ENCODE data around the gene SMPD4. TPM values are rescaled to one million over a fixed set of nuclear protein-coding genes. Genes with fewer than 3 reads are reported as not detected.
A peak's percentile ranks its signal among the peaks of the same experiment; 100 is the strongest.
"Not testable (repeated sequence)": the region's sequence is repeated elsewhere in the genome, so short reads cannot be mapped to it uniquely, and the experiment has no call there.

Gene SMPD4
- total and polyA plus RNA-seq, 9 of the 15 experiments (the other 6 are each of a cell fraction or from before 2014, with no cell fraction given) = 7.5 to 123 (median 35.7) TPM

GRCh38 chr2:130138841-130139251, 42.6 kb downstream of the SMPD4 start:
- H3K9me1 ChIP-seq (ENCODE audit: control insufficient read depth, insufficient read depth, low read length); H3K4me3 ChIP-seq; H3K9me3 ChIP-seq (replicated peaks; ENCODE audit: control insufficient read depth, insufficient read depth, low read depth, low read length); H3K79me2 ChIP-seq (ENCODE audit: control insufficient read depth, insufficient read depth, low read length); DNase-seq (ENCODE audit: extremely low read depth in 1 of 4, low spot score in 3 of 4); H3K27me3 ChIP-seq (ENCODE audit: control insufficient read depth in 2 of 2, insufficient read depth in 2 of 2, low read length in 2 of 2); H3K9ac ChIP-seq (ENCODE audit: insufficient read depth in 1 of 2, low read depth in 2 of 2, low read length in 2 of 2); H4K20me1 ChIP-seq (replicated peaks; ENCODE audit: control insufficient read depth, insufficient read depth, low read length); intact Hi-C loops (cut with micrococcal nuclease); H3K36me3 ChIP-seq (ENCODE audit: control insufficient read depth, insufficient read depth, low read length); CTCF ChIA-PET (ENCODE audit: low intra/inter-chr PET ratio); H3K4me2 ChIP-seq (ENCODE audit: insufficient read depth, low read length); BruUV-seq (replicated peaks); POLR2A ChIA-PET; ATAC-seq; FAIRE-seq; H2AFZ ChIP-seq (ENCODE audit: low read depth, low read length); H3K27ac ChIP-seq (ENCODE audit: extremely low read depth, low read depth, low read length): not testable (repeated sequence)
- peaks cover 0 to 10% of the 10 kb centered on the region in 2 experiments; a peak in 2 of 5 replicates for H3K4me1 ChIP-seq (replicated peaks in 1 of 2; ENCODE audit: control insufficient read depth in 2 of 2, insufficient read depth in 2 of 2, low read length in 2 of 2)
- TF ChIP-seq POLR2G (IDR thresholded peaks at IDR 0.05; ENCODE audit: low read depth, low read length) = 0 out of 2 replicates have a peak, but pooled peaks have one; percentile 13
- WGBS (ENCODE audit: insufficient coverage, low coverage, missing lambda C conversion rate) = 64% methylated on average over 7 of the region's 15 CpGs
- in situ Hi-C loops (cut with MboI) = loop anchor here (10.0 kb wide), 1 partner anchor 1076 kb away; no protein-coding TSS in a partner anchor

- CTCF ChIA-PET (ENCODE audit: low intra/inter-chr PET ratio); BruUV-seq (replicated peaks); H3K27ac ChIP-seq (ENCODE audit: extremely low read depth, low read depth, low read length); intact Hi-C loops (cut with micrococcal nuclease); H3K9ac ChIP-seq (ENCODE audit: insufficient read depth in 1 of 2, low read depth in 2 of 2, low read length in 2 of 2); DNase-seq (ENCODE audit: extremely low read depth in 1 of 4, low spot score in 3 of 4); FAIRE-seq; H2AFZ ChIP-seq (ENCODE audit: low read depth, low read length); H3K27me3 ChIP-seq (ENCODE audit: control insufficient read depth in 2 of 2, insufficient read depth in 2 of 2, low read length in 2 of 2); POLR2A ChIA-PET; H3K4me3 ChIP-seq; H3K9me3 ChIP-seq (replicated peaks; ENCODE audit: control insufficient read depth, insufficient read depth, low read depth, low read length); H3K9me1 ChIP-seq (ENCODE audit: control insufficient read depth, insufficient read depth, low read length); H3K4me2 ChIP-seq (ENCODE audit: insufficient read depth, low read length); H3K36me3 ChIP-seq (ENCODE audit: control insufficient read depth, insufficient read depth, low read length); H4K20me1 ChIP-seq (replicated peaks; ENCODE audit: control insufficient read depth, insufficient read depth, low read length); ATAC-seq: not testable (repeated sequence)
- in situ Hi-C loops (cut with MboI) = loop anchor here (10.0 kb wide), 1 partner anchor 1076 kb away; no protein-coding TSS in a partner anchor
- 57% methylated on average over 6 of the region's 13 CpGs for WGBS (ENCODE audit: insufficient coverage, low coverage, missing lambda C conversion rate)
- peaks cover 11% of the 10 kb centered on the region for H3K79me2 ChIP-seq (ENCODE audit: control insufficient read depth, insufficient read depth, low read length)
- H3K4me1 ChIP-seq (replicated peaks in 1 of 2; ENCODE audit: control insufficient read depth in 2 of 2, insufficient read depth in 2 of 2, low read length in 2 of 2) = peaks cover 0 to 10% of the 10 kb centered on the region in 2 experiments; a peak in 2 of 5 replicates
Measured at GRCh38 chr2:130138326-130138725, 43.1 kb downstream of the SMPD4 start.

GRCh38 chr2:130137118-130137517, 44.3 kb downstream of the SMPD4 start:
- WGBS (ENCODE audit: insufficient coverage, low coverage, missing lambda C conversion rate) = 63% methylated on average over 2 of the region's 5 CpGs
- DNase-seq (ENCODE audit: extremely low read depth in 1 of 4, low spot score in 3 of 4); intact Hi-C loops (cut with micrococcal nuclease); H3K27ac ChIP-seq (ENCODE audit: extremely low read depth, low read depth, low read length); H3K36me3 ChIP-seq (ENCODE audit: control insufficient read depth, insufficient read depth, low read length); CTCF ChIA-PET (ENCODE audit: low intra/inter-chr PET ratio); H3K9ac ChIP-seq (ENCODE audit: insufficient read depth in 1 of 2, low read depth in 2 of 2, low read length in 2 of 2); H4K20me1 ChIP-seq (replicated peaks; ENCODE audit: control insufficient read depth, insufficient read depth, low read length); BruUV-seq (replicated peaks); H3K4me3 ChIP-seq; FAIRE-seq; H3K9me3 ChIP-seq (replicated peaks; ENCODE audit: control insufficient read depth, insufficient read depth, low read depth, low read length); ATAC-seq; H3K27me3 ChIP-seq (ENCODE audit: control insufficient read depth in 2 of 2, insufficient read depth in 2 of 2, low read length in 2 of 2); H3K4me2 ChIP-seq (ENCODE audit: insufficient read depth, low read length); H3K9me1 ChIP-seq (ENCODE audit: control insufficient read depth, insufficient read depth, low read length); H2AFZ ChIP-seq (ENCODE audit: low read depth, low read length): not testable (repeated sequence)
- H3K4me1 ChIP-seq (replicated peaks in 1 of 2; ENCODE audit: control insufficient read depth in 2 of 2, insufficient read depth in 2 of 2, low read length in 2 of 2) = peaks cover 0 to 10% of the 10 kb centered on the region in 2 experiments; a peak in 1 of 5 replicates
- in situ Hi-C loops (cut with MboI) = loop anchor here (10.0 kb wide), 1 partner anchor 1078 kb away; no protein-coding TSS in a partner anchor
- POLR2A ChIA-PET = interaction anchor here (0.6 kb wide), 1 partner anchor 127 kb away, joined by 4 read pairs; no protein-coding TSS in a partner anchor
- H3K79me2 ChIP-seq (ENCODE audit: control insufficient read depth, insufficient read depth, low read length) = peaks cover 23% of the 10 kb centered on the region

- H3K36me3 ChIP-seq (ENCODE audit: control insufficient read depth, insufficient read depth, low read length); DNase-seq (ENCODE audit: extremely low read depth in 1 of 4, low spot score in 3 of 4); H4K20me1 ChIP-seq (replicated peaks; ENCODE audit: control insufficient read depth, insufficient read depth, low read length); H3K9me1 ChIP-seq (ENCODE audit: control insufficient read depth, insufficient read depth, low read length); H3K9me3 ChIP-seq (replicated peaks; ENCODE audit: control insufficient read depth, insufficient read depth, low read depth, low read length); POLR2A ChIA-PET; H2AFZ ChIP-seq (ENCODE audit: low read depth, low read length); H3K27ac ChIP-seq (ENCODE audit: extremely low read depth, low read depth, low read length); H3K9ac ChIP-seq (ENCODE audit: insufficient read depth in 1 of 2, low read depth in 2 of 2, low read length in 2 of 2); intact Hi-C loops (cut with micrococcal nuclease); H3K4me2 ChIP-seq (ENCODE audit: insufficient read depth, low read length); FAIRE-seq; H3K27me3 ChIP-seq (ENCODE audit: control insufficient read depth in 2 of 2, insufficient read depth in 2 of 2, low read length in 2 of 2); H3K4me3 ChIP-seq; CTCF ChIA-PET (ENCODE audit: low intra/inter-chr PET ratio); BruUV-seq (replicated peaks); ATAC-seq: not testable (repeated sequence)
- WGBS (ENCODE audit: insufficient coverage, low coverage, missing lambda C conversion rate) = 86% methylated on average over 2 of the region's 10 CpGs
- Histone ChIP-seq H3K4me1 (replicated peaks in 1 of 2; ENCODE audit: control insufficient read depth in 2 of 2, insufficient read depth in 2 of 2, low read length in 2 of 2) (peaks cover 0 to 10% of the 10 kb centered on the region in 2 experiments; a peak in 1 of 5 replicates), H3K79me2 (ENCODE audit: control insufficient read depth, insufficient read depth, low read length) (peaks cover 27% of the 10 kb centered on the region)
- in situ Hi-C loops (cut with MboI) = loop anchor here (10.0 kb wide), 1 partner anchor 1078 kb away; no protein-coding TSS in a partner anchor
Measured at GRCh38 chr2:130136546-130136945, 44.9 kb downstream of the SMPD4 start.
